Neural progenitor cell (in vitro differentiated cells): Measurements from ENCODE around the gene METTL8.

ENCODE experiments used
- CTCF ChIP-seq: fragments of 200-600 bp; sonication (generic); IDR thresholded peaks from 2 replicates; pipeline ENCODE4 v1.5.1; 2017; ENCODE audit warnings: antibody characterized with exemption, mild to moderate bottlenecking
- EZH2 ChIP-seq: fragments of 200-600 bp; sonication (generic); IDR thresholded peaks from 2 replicates; pipeline ENCODE4 v1.6.1; 2017; ENCODE audit warnings: antibody characterized with exemption, mild to moderate bottlenecking, moderate library complexity

- no peak for TF ChIP-seq CTCF
- TF ChIP-seq EZH2 = no peak
Measured at GRCh38 chr2:171316220-171316619, 117.6 kb downstream of the METTL8 start.
